Stimulated activated naive CD4-positive, alpha-beta T cell treated with Interleukin-2 at 50 U/mL for 16 hours (primary cell): ENCODE results near the gene CIB2.
A peak's percentile ranks its signal among the peaks of the same experiment; 100 is the strongest.

Experiments
- DNase-seq: peaks from one replicate; lab custom pipeline; 2025; lab: John Stamatoyannopoulos, UW

CIB2 gene

DNA sequence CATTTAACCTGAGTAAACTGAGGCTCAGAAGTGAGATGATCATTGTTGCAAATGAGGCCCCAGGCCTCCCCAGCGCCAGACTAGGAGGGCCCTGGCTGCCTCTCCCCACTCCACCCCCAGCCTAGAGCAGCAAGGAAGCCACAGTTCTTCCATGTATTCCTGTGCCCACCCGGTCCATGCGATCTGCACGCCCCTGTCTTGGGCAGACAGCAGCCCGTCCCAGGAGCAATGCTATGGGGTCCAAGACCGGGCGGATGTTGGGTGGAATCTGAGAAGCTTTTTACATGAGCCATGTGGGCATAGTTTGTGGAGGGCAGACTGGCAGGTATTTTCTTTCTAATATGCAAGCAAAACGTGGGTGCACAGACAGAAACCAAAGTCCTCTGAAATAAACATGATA is 23.8 kb downstream of the CIB2 start:
- DNase-seq: no peak

GRCh38 chr15:78105476-78106241 is 25.6 kb downstream of the CIB2 start:
- no peak for DNase-seq

DNA sequence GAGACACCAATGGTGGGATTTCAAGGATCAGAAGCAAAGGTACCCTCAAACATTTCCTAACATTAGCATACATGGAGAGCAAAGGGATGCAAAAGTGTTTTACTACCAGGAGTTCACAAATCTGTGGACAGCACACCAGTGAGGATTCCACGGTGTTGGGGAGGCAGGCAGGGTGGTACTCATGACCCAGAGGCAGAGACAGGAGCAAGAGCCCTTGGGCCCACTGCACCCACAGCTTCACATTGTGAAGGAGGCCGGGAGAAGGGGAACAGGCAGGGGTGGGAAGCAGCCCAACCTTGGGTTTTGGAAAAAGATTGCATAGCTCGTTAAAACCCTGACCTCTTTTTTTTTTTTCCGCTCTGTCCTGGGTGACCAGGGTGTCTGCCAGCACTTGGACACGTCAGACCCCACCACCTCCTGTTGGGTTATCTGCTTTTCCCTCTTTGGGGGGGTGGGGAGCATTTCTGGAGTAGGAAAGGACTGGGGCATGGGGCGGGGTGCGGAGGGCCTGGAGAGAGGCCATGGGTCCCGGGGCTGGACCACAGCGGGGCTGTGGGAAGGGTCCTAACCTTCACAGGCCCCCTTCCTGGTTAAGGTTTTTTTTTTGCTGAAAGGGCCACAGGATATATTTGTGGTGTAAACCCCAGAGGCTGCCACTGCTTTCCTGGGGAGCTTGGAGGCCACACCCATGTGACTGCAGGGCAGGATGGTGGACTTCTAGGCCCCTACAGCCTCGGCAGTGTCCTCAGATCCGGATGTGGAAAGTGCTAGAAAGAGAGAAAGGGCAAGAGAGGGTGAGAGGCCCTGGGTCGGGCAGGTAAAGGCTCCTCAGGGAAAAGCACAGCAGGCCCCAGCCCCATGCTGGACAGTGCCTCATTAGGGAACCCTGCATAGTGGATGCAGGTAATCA is 26.4 kb downstream of the CIB2 start:
- DNase-seq: no peak

- no peak for DNase-seq
Observed at GRCh38 chr15:78104119-78104479, 27.1 kb downstream of the CIB2 start.

- DNase-seq: peak; percentile 47
Observed at GRCh38 chr15:78103406-78104118, 27.7 kb downstream of the CIB2 start.

DNA sequence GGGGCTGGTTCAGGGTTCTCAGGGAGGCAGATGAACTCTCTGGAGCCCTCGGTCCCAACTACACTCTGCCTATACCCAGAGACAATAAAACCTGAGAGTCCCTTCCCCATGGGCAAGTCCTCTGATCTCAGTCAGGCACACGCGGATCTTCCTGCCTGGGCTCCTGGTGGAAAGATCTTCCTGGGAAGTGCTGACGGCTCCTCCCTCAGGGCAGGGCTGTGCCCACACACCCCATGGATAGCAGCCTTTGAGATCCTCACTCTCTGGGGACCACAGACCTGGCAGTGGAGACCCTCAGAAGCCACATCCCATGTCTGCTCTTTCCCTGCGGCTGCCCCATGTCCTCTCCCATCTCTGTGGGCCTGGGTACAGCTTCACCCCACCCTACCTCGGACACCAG is 28.5 kb downstream of the CIB2 start:
- no peak for DNase-seq

DNA sequence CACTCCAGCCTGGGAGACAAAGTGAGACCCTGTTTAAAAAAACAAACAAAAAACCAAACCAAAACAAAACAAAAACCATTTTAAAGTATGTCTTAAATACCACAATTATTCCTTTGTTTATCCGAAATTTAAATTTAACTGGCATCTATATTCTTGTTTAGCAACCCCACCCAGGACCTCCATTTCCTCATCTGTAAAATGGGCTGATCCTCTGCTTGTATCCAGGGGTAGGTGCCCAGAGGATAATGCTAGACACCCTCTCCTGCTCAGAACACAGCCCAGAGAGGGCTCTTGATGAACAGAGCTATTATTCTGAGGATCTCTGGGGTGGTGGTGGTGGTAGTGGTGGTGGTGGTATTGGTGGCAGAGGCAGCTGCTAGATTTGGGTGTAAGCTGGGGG is 29.0 kb downstream of the CIB2 start:
- DNase-seq: no peak

GRCh38 chr15:78101423-78102105 is 29.7 kb downstream of the CIB2 start:
- DNase-seq: no peak

- DNase-seq: no peak
Observed at GRCh38 chr15:78100886-78101285, 30.4 kb downstream of the CIB2 start.

DNA sequence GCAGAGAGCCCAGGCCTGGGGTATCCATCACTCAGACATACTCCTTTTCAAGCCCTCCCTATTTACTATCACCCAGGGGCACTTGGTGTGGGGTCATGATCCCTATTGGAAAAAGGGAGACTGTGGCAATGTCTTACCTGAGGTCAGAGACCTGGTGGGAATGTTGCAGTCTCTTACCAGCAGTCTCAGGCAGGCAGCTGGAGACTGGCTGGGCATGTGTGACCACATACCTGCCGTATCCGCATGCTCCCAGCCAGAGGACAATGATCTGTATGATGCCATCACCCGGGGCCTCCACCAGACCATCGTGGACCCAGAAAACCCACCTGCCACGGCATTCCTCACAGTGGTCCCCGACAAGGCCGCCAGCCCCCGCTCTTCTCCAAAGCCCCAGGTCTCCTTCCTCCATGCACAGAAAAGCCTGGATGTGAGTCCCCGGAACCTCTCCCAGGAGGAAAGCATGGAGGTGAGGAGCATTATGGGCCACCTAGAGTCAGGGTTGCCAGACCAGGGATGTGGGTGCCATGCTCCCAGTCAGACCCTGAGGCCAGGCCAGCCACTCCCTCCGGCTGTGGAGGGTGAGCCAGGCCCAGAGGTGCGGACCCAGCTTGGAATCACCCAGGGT is 33.0 kb downstream of the CIB2 start:
- no peak for DNase-seq

DNA sequence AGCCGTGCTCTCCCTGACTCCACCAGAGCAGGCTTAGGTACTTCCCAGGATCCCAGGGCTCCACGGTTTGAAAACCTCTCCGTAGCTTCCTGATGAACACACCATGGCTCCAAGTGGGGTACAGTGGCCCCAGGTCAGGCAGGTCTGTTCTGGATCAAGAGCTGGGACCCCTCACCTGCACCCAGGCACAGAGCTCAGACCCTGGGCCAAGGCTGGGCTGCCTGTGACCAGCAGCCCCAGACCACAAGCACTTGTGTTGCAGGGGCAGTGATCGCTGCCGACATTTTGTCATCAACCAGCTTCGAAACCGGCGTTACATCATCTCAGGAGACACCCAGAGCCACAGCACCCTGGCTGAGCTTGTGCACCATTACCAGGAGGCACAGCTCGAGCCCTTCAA is 33.6 kb downstream of the CIB2 start:
- DNase-seq: no peak

- DNase-seq: no peak
Observed at GRCh38 chr15:78093242-78094020, 37.8 kb downstream of the CIB2 start.

DNA sequence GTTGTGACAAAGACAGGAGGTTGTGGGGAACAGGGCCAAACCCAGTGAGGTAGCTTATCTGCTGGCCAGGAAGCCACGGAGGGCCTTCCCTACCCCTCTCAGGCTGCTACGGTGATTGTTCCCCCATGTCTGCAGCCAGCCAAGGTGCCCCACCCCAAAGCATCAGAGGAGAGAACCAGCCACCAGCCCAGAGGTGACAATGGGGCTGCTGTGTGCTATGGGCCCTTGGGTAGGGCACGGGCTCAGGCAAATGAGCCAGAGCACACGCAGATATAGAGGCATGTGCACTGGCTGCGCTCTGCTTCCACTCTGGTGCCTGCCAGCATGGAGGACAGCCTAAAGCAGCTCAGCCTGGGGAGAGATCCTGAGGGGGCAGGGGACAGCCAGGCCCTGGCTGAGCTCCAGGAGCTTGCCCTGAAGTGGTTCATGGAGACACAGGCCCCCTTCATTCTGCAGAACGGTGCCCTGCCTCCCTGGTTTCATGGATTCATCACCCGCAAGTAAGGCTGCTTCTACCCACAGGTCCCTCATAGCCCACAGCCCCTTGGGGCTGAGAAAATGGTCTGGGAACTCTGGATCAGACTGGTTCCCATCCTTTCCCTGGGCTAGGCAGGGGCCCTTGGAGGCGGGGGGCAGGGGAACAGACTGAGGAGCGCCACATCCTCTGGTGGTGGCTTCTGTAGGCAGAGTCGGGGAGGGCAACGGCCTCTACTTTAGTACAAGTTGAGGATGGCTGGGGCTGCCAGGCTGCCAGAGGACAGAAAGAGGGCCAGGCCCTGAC is 38.8 kb downstream of the CIB2 start, which contains the start of gene SH2D7:
TSS of gene SH2D7 (plus strand) at position 301 of the 781 bp plus-strand sequence. CDS start at position 325, 24 bp downstream.
- no peak for DNase-seq

- DNase-seq: no peak
Observed at GRCh38 chr15:78090422-78091063, 40.7 kb downstream of the CIB2 start.

- no peak for DNase-seq
Observed at GRCh38 chr15:78088773-78089080, 42.5 kb downstream of the CIB2 start.

DNA sequence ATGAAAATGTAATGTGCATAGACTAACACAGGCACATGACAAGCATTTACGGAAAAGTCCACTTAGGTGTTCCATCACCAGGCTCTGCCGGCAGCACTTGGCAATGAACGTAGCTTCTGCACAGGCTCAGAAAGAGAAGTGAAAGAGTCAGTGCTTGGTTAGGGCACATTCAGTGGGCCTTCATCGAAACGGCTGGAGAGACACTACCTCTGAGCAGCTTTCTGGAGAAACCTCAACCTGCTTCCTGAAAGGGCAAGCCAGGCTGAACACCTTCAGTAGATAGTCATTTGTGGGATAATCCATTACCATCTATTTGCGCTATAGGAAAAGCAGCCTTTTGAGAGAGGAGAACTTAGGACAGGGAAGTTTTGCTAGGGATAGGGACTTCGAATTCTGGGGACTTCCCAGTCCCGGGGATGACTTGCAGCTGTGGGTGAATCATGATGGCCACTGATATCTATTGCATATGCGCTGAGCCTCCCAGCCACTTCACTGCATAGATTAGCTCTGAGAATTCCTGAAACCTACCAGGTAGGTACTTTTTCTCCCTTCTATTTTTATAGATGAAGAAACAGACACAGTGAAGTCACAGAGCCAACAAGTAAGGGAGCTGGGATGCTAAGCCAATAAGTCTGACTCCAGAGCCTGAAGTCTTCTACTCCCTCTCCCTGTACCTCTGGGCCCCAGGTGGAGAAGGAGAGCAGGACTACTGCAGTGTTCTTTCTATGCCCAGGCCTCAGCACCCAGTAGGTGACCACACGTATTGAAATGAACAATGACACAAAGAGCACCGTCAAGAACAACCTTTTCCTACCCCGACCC is 43.1 kb downstream of the CIB2 start:
- DNase-seq: no peak

- DNase-seq: no peak
Observed at GRCh38 chr15:78085928-78086327, 45.3 kb downstream of the CIB2 start.

DNA sequence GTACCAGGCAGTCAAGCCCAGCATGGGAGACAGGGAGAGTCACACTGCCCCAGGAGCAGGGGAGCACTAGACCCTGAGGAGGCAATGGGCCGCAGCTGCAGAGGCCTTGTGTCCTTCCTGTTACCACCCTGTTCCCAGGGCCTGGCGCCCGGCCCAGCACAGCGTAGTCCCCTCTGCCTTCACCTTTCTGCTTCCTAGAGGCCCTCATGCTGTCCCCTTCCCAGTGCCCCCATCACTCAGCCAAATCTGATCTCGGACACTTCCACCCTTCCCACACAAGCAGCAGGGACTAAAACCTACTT is 46.8 kb downstream of the CIB2 start:
- DNase-seq: no peak
